ENCODE data around the gene DDX56.
"Not testable (repeated sequence)": the region's sequence is repeated elsewhere in the genome, so short reads cannot be mapped to it uniquely, and the experiment has no call there.

DDX56 gene

DNA sequence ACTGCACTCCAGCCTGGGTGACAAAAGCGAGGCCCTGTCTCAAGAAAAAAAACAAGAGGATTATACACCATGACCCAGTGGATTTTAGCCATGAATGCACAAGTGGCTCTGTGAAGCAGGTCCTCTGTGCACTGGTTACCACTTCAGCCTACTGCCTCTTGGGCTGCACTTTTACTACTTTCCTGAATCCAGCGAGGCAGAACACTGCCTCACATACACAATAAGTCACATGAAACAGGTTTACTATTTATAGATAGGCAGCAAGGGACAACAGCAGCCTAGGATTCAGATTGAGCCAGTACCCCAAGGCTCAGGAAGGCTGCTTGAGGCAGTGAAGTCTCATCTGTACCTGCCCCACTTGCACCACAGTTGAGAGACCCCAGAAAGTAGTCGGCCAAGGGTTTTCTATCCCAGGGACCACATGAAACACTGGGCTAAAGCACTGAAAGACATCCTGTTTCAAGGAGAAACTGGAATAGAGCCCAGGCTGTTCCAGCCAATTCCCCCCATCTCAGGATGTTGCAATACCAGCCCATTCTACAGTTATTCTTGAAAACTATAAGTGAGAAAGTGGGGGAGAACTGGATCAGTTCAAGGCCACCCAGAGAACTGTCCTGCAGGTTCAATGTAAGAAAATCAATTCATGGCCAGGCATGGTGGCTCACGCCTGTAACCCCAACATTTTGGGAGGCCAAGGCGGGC lies 22.4 kb upstream of the DDX56 start:
- no peak for DNase-seq

GRCh38 chr7:44590910-44591309 lies 17.2 kb upstream of the DDX56 start:
- DNase-seq: no peak

GRCh38 chr7:44587843-44588711 lies 14.4 kb upstream of the DDX56 start:
- DNase-seq: peak; percentile 56

DNA sequence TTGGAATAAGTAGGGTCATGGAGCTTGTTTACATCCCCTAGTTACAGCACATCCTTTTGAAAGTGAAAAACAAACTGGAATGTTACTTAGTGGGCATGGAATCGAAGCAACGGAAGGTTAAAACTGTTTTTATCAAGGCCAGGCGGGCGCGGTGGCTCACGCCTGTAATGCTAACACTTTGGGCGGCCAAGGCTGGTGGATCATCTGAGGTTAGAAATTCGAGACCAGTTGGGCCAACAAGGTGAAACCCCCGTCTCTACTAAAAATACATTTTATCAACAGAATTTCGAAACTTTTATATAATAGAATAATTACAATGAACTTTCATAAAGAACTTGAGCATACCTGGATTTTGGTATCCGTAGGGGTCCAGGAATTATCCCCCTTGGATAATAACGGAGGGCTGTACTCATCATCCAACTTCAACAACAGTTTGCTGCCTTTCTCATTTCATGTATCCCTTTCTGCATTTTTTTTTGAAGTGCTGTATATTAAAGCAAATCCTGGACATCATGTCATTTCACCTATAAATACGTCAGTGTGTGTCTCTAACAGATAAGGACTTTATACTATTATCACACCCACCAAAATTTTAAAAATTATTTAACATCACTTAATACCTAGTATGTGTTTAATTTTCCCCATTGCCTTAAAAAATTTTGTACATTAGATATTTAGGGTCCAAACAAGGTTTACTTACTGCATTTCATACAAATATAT lies 9.6 kb upstream of the DDX56 start:
- no peak for DNase-seq

GRCh38 chr7:44581879-44582603 lies 8.3 kb upstream of the DDX56 start, which contains the start of gene TMED4:
TMED4 (minus strand) TSS chr7:44582231; CDS start chr7:44582206, 25 bp downstream.
- DNase-seq: peak; percentile 99

- no peak for DNase-seq
Observed at GRCh38 chr7:44580945-44581878, 7.5 kb upstream of the DDX56 start.

DNA sequence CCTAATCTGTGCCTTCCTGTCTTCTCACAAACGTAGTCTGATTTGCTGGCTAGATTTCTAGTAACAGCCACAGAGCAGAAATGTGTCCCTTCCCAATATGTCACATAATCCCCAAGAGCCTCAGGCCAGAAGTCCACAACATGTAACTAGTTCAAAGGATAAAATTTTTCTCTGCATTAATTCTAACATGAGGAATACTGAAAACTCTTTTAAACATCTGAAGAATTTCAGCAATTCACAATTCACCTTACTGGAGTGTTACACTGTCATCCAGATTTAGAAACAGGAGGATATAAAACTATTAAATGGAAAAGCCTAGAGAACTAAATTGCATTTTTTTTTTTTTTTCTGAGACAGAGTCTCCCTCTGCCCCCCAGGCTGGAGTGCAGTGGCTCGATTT lies 2.5 kb upstream of the DDX56 start:
- no peak for DNase-seq

DNA sequence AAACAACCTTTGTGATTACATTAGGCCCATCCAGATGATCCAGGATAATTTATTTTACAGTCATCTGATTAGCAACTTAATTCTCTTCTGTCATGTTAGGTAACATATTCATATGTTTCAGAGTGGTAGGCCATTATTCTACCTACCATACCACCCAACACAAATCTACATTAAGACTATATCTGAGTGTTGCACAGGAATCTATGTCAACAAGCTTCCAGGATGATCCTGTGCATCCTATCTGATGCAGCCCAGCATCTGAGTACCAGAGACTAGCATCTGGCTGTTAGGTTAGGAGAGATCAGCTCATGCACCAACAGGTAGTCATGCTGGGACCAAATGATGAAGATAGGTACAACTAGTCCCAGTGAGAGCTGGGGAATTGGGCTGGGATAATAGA lies 1.3 kb upstream of the DDX56 start:
- no peak for DNase-seq

GRCh38 chr7:44574287-44574872 lies 672 bp upstream of the DDX56 start:
- no peak for DNase-seq

DNA sequence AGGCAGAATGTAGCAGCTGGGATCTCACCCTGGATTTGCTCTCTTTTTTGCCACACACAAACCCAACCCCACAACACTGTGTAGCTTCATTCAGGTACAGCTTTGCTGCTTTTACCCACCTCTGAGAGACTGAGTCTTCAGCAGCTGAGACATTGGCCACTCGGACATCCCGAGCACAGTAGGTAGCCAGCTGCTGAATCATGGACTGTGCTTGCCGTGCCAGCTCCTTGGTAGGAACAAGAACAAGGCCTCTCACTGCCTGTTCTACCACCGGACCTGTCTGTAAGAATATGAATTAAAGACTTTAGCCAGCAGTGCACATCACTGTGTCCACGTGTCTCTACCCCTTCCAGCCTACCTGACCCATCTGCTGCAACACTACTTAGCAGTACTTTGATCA lies 937 bp downstream of the DDX56 start:
- DNase-seq: no peak

DNA sequence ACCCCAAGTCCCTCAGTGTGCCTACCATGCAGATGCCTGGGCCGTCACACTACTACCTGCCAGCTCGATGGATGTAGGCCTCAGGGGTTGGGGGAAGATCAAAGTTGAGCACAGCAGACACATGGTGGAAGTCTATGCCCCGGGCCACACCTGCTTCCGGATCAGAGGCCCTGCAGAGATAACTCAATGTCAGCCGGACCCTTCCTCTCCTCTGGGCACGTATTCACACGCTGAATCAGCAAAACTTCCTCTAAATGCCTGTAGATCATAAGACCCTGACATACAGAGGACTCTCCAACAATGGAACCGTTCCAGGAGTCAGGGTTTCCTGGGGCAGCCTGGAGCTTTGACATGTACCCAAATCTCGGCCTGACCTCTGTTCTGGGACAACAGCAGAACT lies 3.7 kb downstream of the DDX56 start:
- no peak for DNase-seq

DNA sequence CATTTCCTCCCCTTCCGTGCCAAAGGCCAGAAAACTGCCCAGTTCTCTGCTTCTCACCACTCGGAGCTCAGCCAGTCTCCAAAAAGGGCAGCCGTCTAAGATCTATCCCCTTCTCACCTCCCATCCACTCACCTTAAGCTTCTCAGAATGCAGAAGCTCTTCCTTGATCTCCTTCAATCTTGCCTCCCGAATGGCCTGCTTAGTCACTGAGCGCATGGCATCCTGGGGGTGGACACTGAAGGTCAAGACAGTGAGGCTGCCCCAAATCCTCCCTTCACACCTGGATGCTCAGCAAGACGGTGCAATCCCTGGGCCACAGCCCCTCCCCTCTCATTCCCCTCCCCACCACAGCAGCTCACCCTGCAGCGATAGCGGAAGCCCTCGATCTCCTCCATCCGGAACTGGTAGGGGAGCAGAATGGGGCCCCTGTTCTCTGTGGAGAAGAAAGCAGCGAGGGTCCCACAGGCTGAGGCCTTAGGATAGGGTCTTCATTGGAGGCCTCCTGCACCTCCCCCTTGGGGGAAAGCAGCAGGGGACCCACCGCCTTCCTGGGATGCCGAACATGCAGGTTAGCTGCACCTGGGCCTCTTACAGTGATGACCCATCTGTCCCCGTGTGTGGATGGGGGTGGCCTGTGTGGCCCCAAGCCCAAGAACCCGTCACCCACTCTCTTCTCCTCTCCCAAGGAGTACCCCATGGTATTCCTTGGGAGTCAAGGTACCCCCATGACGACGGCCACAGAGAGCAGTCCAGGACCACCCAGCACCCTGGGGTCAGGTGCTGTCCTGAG lies 4.7 kb downstream of the DDX56 start:
- no peak for DNase-seq

- DNase-seq: no peak
Observed at GRCh38 chr7:44567884-44568283, 5.8 kb downstream of the DDX56 start.

DNA sequence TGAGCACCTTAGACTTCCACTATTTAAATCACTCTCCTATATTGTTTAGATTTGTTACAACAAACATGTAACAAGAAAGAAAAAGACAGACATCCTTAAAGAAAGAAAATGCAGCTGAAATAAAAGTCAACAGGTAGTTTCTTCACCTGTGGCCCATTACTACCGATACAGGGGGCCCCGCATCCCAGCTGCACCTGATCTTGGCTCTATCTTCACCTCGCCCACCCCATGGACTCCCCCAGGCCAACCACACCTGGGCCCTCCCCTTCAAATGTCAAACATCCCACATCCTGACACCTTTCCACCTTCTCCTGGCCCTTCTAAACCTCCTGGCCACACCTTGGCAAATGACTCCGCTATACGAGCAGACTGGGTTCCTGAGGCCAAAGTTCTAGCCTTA lies 7.0 kb downstream of the DDX56 start:
- no peak for DNase-seq

DNA sequence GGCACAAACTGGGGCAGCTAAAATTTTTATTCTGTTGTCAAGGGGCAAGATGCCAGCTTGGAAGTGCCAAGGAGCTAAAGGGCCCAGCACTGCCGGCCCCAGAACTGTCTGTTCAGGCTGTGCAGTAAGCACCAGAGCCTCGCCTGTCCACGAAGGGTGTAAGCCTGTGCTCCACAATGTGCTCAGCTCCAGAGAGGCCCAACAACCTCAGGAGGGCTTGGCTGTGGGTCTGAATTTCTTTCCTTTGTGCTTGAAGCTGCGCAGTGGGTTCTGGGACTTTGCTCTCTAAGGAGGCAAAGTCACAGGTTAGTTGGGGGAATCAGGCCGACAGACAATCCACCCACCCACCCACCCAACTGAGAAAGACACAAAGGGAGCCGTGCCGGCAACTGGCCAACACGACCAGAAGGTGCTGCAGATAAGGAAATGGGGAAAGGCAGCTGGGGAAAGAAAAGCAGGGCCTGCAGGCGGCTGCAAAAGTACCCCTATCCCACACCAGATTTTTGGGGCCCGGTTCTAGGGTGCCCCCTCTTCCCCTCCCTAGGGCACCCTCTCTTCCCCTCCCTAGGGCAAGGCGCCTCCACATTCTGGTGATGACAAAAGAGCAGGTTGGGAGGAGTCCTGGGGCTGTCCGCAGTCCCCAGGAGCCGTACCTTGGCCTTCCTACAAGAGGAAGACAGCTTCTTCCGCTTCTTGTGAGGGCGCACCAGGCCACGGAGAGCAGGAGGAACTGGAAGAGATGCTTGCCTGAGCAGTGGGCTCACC lies 7.7 kb downstream of the DDX56 start:
- no peak for DNase-seq

GRCh38 chr7:44565097-44565794 lies 8.5 kb downstream of the DDX56 start:
- peak; percentile 37 for DNase-seq

DNA sequence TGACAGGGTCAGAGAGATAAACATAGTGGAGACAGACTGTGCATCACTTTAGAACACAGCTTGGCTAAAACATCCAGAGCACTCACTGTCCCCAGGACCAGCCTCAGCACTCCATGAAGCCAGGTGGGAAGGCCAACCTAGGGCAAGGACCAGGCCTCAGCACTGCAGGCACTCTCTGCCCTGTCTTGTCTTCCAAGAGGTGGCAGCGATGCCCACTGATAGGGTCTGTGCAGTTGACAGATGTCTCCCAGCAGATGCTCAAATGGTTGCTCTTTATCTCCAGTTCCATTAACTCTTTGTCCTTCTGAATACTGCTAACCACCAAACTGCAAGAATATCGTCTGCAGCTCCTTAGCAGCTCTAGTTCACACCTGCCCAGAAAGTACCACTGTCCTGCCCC lies 9.1 kb downstream of the DDX56 start:
- no peak for DNase-seq

GRCh38 chr7:44563171-44563679 lies 10.5 kb downstream of the DDX56 start:
- no peak for DNase-seq

GRCh38 chr7:44562622-44562962 lies 11.1 kb downstream of the DDX56 start:
- not testable (repeated sequence) for DNase-seq

All from DMS 273 treated with DMSO at 0.1 percent for 48 hours (cell line).